GM19438 (cell line): ENCODE measurements around the gene CTR9.

Source experiments
- ATAC-seq: cut with Tn5 transposase; IDR thresholded peaks from one replicate; pipeline ENCODE4 v1.9.1; 2021; ENCODE audit warnings: low read depth; ENCODE audit not compliant: unreplicated experiment

Gene CTR9

DNA sequence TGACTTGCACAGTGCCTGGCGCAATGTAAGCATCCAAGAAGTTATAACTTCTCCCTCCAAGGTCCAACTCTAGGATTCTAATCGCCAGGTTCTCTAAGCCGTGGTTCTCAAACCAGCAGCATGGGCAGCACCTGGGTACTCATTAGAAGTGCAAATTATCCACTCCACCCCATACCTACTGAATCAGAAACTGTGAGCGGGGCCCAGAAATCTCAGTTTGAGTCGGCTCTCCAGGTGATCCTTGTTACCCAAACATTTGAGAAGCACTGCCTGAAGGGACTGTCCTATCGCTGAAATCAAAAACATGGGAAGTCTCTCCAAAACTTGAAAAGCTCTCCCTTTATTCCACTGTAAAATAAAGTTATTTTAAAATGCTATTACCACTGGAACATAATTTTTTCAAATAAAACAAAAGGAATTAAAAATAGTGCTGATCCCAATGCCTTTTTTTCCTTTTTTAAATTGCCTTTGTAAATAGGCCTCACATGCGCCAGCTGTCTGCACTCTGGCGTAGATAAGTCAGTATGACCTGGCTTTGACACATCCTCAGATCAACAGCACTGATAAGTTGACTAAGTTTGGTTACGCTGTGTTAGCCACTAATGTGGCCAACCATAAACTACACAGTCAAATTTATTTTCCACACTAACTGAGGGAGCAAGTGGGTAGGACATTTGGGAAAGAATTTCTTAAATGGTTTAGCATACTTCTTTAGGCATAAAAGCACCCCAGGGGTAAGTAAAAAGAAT, 8.4 kb upstream of the CTR9 start:
- no peak for ATAC-seq

DNA sequence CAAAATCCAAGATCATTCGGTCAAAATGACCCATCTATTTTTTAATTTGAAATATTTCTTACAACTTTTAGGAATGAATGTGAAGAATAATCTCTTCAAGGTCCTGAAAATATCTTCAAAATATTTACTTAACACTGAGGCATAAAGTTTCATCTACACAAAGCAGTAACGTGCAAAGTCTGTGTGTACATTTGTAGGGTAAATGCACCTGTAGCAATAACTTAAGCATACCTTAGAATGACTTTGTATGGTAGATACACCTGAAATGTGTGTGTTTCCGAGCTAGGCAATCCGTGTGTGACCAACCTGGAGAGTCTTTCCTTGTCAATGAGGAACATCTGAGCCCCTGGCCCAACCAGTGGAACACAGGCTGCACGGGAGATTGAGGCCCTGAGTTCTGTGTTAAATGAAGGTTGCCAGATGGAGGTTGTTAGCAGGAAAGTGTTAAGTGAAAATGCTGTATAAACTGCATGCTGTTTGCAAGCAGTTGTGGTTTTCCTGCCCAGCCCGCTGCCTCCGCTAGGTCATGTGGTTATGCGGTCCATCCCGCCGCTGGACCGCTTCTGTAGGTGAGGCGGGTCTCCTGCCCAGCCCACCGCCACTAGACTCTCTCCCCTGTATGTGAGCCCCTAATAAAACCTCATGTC, 7.6 kb upstream of the CTR9 start:
- ATAC-seq: no peak

- ATAC-seq: no peak
Observed at GRCh38 chr11:10744206-10744605, 6.8 kb upstream of the CTR9 start.

DNA sequence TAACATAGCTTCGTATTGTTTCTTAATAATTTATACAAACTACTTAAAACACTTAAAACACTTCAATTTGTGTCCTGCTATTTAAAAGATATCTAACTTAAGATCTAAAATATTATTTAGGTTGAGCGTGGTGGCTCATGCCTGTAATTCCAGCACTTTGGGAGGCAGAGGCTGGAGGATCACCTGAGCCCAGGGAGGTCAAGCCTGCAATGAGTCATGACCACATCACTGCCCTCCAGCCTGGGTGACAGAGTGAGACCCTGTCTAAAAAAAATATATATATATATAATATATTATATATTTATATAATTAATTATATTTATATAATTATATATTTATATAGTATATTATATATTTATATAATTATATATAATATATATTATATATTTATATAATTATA, 4.2 kb upstream of the CTR9 start:
- ATAC-seq: no peak

- ATAC-seq: no peak
Observed at GRCh38 chr11:10747733-10748132, 3.3 kb upstream of the CTR9 start.

DNA sequence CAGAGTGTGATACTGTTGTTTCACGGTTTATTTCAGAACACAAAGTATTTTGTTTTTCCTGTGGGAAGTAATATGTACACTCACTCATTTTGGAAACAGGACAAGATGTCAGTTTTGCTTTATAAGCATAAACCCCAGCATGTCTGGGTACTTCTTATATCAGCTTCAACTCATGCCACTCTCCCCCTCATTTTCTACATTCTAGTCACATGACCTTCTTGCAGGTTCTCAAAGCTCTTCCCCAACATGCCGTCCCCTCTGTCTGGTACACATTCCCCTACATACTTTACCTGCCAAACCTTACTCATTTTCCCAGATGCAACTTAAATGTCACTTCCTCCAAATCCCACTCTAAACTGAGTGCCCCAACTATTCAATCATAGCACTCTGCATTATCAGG, 1.6 kb upstream of the CTR9 start:
- ATAC-seq: no peak

DNA sequence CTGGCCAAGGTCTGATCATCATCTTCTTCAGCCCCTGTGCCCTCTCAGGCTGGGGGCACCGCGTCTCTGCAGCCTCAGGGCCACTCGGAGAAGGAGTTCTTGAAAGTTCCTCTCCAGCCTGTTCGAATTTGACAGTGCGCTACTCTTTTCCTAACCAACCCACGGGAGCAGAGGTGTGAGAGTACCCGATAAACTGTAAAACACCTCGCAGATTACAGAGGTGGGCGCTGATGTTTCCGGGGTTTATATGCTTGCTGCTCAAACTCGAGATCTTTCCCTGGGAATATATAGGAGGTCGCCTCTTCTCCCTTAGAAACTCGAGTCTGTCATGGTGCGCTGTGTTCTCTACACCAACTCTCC, 515 bp downstream of the CTR9 start:
- peak; percentile 20 for ATAC-seq

DNA sequence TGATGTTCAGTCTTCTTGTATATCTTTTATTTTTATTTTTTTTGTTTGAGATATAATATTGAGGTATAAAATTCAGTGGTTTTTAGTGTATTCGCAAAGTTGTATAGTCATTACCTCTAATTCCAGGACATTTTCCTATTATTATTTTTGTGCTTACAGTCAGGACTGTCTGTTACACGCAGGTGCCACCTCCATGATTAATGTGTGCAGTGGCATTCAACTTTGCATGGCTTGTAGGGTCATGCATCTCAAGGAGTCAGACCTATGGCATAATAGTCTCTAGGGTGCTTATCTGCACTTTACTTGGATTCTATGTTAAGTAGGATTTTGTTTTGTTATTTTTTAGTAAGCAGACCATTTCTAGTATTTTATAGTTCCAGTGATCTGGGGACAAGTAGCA, 1.0 kb downstream of the CTR9 start:
- ATAC-seq: no peak

GRCh38 chr11:10752486-10752885, 1.4 kb downstream of the CTR9 start:
- ATAC-seq: no peak

- no peak for ATAC-seq
Observed at GRCh38 chr11:10758957-10759356, 7.9 kb downstream of the CTR9 start.

GRCh38 chr11:10761085-10761698, 10.1 kb downstream of the CTR9 start:
- no peak for ATAC-seq

DNA sequence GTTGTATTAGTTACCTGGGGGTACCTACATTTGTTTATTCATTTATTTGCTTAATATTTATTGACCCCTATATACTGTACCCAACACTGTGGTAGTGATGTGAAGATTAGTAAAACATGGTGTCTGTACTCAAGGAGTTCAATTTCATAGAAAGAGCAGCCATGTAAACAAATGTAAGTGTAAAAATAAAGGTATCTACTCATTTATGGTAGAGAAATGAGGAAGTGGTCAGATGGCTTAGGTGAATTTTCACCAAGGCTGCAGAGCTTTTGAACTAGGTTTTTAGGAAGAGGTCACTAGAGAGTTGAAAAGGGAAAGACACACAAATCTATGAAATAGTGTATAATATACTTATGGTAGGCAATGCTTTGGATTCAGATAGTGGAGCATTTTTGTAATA, 11.1 kb downstream of the CTR9 start:
- peak; percentile 82 for ATAC-seq

DNA sequence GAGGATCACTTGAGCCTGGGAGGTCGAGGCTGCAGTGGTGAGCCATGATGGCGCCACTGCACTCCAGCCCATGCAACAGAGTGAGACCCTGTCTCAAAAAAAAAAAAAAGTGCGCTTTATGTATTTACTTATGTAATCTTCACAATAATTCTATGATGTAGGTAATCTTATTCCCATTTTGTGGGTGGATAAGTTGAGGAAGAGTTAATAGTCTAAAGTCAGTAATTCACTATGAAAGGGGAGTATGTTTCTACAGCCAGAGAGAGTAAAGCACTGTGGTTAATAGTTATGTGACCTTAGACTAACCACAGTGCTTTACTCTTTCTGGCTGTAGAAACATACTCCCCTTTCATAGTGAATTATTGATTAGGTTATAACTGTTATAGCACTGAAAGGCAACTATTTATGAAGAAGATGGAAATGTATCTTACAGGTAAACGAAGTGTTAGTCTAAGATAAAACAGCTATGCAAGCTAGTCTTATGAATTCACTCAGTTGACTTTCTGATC, 11.9 kb downstream of the CTR9 start:
- ATAC-seq: no peak

GRCh38 chr11:10763766-10764165, 12.7 kb downstream of the CTR9 start:
- ATAC-seq: no peak

DNA sequence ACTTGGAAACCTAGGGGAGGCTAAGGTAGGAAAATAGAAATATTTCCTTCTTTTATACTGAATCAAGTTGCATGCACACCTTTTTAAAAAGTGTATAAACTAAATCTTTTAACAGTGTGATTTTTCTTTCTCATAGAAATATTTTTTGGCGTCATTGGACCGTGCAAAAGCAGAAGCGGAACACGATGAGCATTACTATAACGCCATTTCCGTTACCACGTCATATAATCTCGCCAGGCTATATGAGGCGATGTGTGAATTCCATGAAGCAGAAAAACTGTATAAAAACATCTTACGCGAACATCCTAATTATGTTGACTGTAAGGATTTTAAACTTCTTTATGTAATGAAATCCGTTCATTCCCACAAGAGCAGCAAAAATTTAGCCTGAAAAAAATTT, 13.4 kb downstream of the CTR9 start:
- ATAC-seq: no peak

DNA sequence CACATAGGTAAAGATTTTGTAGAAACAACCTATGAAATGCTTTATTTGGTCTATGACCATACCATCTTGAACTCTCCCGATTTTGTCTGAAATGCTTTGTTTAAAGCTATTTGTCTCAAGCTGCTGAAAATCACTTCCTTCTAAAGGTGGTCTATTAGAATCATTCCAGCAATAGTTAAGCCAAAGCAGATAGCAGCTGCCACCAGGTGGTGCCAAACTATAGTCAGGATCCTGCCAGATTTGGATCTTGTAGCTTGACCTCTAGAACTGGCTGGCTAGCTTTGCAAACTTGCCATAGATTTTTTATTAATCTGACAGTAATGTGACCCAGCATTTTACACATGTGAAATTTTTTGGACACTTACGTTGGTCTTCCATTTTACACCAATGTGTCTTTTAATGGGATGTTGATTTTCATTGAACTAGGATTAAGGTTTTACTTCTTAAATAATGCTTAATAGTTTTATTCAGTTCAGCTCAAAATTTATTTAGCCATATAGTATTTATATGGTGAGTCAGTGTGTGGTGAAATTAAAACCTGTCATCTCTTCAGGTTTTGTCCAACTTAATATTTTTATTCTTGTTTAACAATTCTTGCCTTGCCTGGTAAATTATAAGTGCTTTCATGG, 19.7 kb downstream of the CTR9 start:
- no peak for ATAC-seq

GRCh38 chr11:10771457-10771856, 20.4 kb downstream of the CTR9 start:
- ATAC-seq: no peak

- ATAC-seq: no peak
Observed at GRCh38 chr11:10774811-10775210, 23.8 kb downstream of the CTR9 start.

GRCh38 chr11:10777393-10777793, 26.3 kb downstream of the CTR9 start:
- no peak for ATAC-seq

- no peak for ATAC-seq
Observed at GRCh38 chr11:10777806-10778205, 26.8 kb downstream of the CTR9 start.

GRCh38 chr11:10778217-10778970, 27.3 kb downstream of the CTR9 start:
- ATAC-seq: no peak
